Thoracic aorta (tissue), 2 donors: Measurements from ENCODE around the gene MED12L. TPM values are rescaled to one million over a fixed set of nuclear protein-coding genes. Genes with fewer than 3 reads are reported as not detected.

Experiments
- ATAC-seq: fragments of 150-250 bp; one replicate; pipeline ENCODE4 v1.8.0; 2017; ENCODE audit warnings: low read depth; ENCODE audit not compliant: insufficient number of reproducible peaks, low FRiP score
- DNase-seq: peaks from one replicate; pipeline ENCODE4 v3.0.0-alpha.2; 2020; ENCODE audit warnings: low spot score
- H3K27ac ChIP-seq, 2 donors: fragments of 200-600 bp; sonication (generic); 1 replicate in 1 of 2; 2 replicates in 1 of 2; pipeline ENCODE4 v1.5.1; 2016; ENCODE audit warnings: mild to moderate bottlenecking in 2 of 2, moderate library complexity in 2 of 2
- H3K27me3 ChIP-seq: fragments of 200-600 bp; sonication (generic); replicated peaks from 2 replicates; pipeline ENCODE4 v1.6.0; 2016; ENCODE audit warnings: mild to moderate bottlenecking; ENCODE audit not compliant: insufficient read depth
- H3K36me3 ChIP-seq: fragments of 200-600 bp; sonication (generic); one replicate; pipeline ENCODE4 v1.5.1; 2016
- H3K4me1 ChIP-seq, 2 donors: fragments of 200-600 bp; sonication (generic); 1 replicate in 1 of 2; 2 replicates in 1 of 2; pipeline versions ENCODE4 v1.5.1 to v1.6.0; 2016; ENCODE audit warnings: low read depth in 2 of 2, mild to moderate bottlenecking in 1 of 2; ENCODE audit not compliant: control insufficient read depth in 1 of 2
- H3K4me3 ChIP-seq: fragments of 200-600 bp; sonication (generic); 2 replicates; pipeline ENCODE4 v1.5.1; 2016; ENCODE audit warnings: mild to moderate bottlenecking
- H3K9me3 ChIP-seq: fragments of 200-600 bp; sonication (generic); 2 replicates; pipeline ENCODE4 v1.5.1; 2016
- total RNA-seq, 2 donors: library from RNA; depleted of rRNA; stranded (reverse); fragments of >200 nt; gene quantifications; one replicate each; pipeline versions ENCODE4 v1.1.0 to v1.2.3, GENCODE V29; 2016
- TF ChIP-seq, protein P1 (sequence below): fragments of 200-600 bp; sonication (generic); IDR thresholded peaks from one replicate; pipeline ENCODE4 v1.5.1; 2019; ENCODE audit warnings: antibody characterized with exemption

The MED12L gene
- total RNA-seq, 2 donors from 2014 or later = 0.27 to 2.0 TPM

DNA sequence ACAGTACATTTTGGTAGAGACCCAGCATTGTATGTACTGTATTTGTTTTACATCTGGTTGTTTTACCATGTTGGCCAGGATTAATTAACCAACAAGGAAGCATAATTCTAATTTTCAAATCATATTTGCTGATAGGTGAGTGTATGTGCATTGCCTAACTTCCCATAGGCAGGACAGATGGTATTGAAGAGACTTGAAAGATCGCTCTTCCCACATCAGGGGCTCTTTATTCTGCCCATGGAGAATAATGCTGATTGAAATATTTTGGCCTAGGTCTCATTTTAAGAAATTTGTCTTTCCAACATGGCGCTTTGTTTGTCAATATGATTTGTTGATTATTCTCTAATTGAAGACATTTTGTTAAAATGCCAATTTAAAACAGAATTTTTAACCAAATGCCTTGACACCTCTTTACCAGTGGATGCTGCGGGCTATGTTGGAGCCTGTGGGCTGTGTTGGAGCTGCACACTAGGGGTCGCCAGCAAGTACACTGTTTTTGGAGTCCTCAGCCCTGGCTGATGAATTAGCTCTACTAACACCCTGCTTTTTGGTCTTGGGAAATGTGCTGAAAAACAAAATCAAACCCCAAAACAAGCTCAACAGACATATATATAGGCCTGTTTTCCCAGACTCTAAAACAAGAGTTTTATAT lies 293.7 kb downstream of the MED12L start:
- H3K9me3 ChIP-seq = no peaks in the 10 kb centered on the region
- DNase-seq = no peak
- H3K4me3 ChIP-seq = no peak overlapping the region
- no peak overlapping the region for H3K27ac ChIP-seq
- H3K36me3 ChIP-seq = no peaks in the 10 kb centered on the region
- TF ChIP-seq, protein P1, sequence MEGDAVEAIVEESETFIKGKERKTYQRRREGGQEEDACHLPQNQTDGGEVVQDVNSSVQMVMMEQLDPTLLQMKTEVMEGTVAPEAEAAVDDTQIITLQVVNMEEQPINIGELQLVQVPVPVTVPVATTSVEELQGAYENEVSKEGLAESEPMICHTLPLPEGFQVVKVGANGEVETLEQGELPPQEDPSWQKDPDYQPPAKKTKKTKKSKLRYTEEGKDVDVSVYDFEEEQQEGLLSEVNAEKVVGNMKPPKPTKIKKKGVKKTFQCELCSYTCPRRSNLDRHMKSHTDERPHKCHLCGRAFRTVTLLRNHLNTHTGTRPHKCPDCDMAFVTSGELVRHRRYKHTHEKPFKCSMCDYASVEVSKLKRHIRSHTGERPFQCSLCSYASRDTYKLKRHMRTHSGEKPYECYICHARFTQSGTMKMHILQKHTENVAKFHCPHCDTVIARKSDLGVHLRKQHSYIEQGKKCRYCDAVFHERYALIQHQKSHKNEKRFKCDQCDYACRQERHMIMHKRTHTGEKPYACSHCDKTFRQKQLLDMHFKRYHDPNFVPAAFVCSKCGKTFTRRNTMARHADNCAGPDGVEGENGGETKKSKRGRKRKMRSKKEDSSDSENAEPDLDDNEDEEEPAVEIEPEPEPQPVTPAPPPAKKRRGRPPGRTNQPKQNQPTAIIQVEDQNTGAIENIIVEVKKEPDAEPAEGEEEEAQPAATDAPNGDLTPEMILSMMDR = no peak
- no peak for ATAC-seq
- H3K27me3 ChIP-seq = no peaks in the 10 kb centered on the region
- no peaks in the 10 kb centered on the region for H3K4me1 ChIP-seq

DNA sequence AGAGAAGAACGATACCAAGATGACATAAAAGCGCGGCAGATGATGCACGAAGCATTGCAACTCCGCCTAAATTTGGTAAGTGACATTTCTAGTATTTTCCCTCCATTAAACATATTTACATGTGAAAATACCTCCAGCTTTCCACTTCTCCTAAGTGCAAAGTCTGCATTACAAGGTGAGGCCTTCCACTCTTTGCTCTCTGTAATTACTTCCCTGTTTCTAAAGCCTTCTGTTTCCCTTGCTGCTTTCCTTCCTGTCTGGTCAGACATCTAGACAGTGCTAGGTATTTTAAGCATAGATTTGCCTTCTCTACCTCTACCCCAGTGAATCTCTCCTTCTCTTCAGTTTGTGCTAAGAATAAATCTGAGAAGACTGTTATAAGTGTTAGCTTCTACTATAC lies 297.2 kb downstream of the MED12L start:
- Histone ChIP-seq H3K27me3 (no peaks in the 10 kb centered on the region), H3K9me3 (no peaks in the 10 kb centered on the region), H3K36me3 (no peaks in the 10 kb centered on the region), H3K4me3 (no peak overlapping the region), H3K27ac (no peak overlapping the region), H3K4me1 (no peaks in the 10 kb centered on the region)
- DNase-seq (no peak), ATAC-seq (no peak)
- TF ChIP-seq, protein P1 = no peak

DNA sequence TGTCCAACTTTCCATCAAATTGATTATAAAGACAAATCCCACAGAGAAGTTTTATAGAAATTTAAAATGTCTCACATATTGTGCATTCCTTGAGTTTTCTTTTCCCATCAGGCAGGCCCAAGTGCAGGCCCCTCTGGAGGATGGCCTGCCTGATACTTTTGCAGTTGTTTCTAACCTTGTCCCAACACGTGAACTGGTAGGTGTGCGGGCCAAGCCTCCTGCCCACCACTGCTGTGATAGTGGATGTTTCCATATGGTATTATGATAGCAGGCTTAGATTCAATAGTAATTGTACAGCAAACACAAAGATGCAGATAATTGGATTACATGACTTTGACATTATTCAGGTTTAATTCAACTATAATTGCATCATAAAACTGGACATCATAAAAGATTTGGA lies 297.6 kb downstream of the MED12L start:
- H3K4me1 ChIP-seq = no peaks in the 10 kb centered on the region
- no peaks in the 10 kb centered on the region for H3K36me3 ChIP-seq
- TF ChIP-seq, protein P1 = no peak
- no peak overlapping the region for H3K4me3 ChIP-seq
- DNase-seq (no peak), ATAC-seq (no peak)
- H3K27me3 ChIP-seq = no peaks in the 10 kb centered on the region
- no peak overlapping the region for H3K27ac ChIP-seq
- H3K9me3 ChIP-seq = no peaks in the 10 kb centered on the region

DNA sequence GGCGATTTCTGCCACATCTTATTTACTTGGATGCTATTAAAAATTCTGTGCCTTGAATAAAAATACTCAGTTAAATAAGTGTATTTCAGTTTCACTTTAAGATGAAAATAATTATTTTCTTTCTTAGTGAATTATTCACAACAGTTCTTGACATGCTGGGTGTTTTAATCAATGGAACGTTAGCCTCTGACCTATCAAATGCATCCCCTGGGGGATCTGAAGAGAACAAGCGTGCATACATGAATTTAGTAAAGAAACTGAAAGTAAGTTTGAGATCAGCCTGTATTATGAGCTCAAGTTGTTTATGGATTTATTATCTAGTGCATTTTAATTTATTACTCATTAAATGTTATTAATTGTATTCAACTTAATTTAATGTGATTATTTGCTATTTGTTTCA lies 298.5 kb downstream of the MED12L start:
- DNase-seq = no peak
- TF ChIP-seq, protein P1 = no peak
- Histone ChIP-seq H3K4me3 (peak overlapping the region; percentile 48), H3K36me3 (no peaks in the 10 kb centered on the region), H3K9me3 (no peaks in the 10 kb centered on the region), H3K4me1 (no peaks in the 10 kb centered on the region), H3K27ac (no peak overlapping the region), H3K27me3 (no peaks in the 10 kb centered on the region)
- no peak for ATAC-seq

DNA sequence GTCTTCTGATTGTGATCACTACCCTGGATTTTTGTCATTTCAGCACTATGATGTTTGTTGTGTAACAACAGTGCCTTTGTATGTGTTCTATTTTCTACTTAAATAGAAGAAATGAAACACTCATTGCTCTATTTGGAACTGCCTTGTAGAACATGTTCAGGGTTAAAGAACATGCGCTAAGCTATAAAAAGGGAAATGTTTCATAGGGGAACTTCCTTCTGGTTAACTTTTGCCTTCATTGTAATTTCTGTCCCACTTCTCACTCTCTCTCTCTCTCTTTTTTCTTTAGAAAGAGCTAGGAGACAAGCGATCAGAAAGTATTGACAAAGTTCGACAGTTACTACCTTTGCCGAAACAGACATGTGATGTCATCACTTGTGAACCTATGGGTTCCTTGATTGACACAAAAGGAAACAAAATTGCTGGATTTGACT lies 299.3 kb downstream of the MED12L start, which contains the start of gene P2RY12:
P2RY12 (minus strand) TSS at position 13 of the 434 bp plus-strand sequence. CDS start 45,908 bp downstream, outside the sequence.
- no peak for ATAC-seq
- no peaks in the 10 kb centered on the region for H3K9me3 ChIP-seq
- H3K27me3 ChIP-seq = no peaks in the 10 kb centered on the region
- no peak within 1 kb of the TSS for H3K27ac ChIP-seq
- peak within 1 kb of the TSS; percentile 48 for H3K4me3 ChIP-seq
- no peak for DNase-seq
- H3K36me3 ChIP-seq = no peaks in the 10 kb centered on the region
- TF ChIP-seq, protein P1 = no peak
- no peaks in the 10 kb centered on the region for H3K4me1 ChIP-seq
